ENCODE results near the gene ATP1A1. TPM values are rescaled to one million over a fixed set of nuclear protein-coding genes. Genes with fewer than 3 reads are reported as not detected.

The ATP1A1 gene
- total RNA-seq: 100 to 1,000 TPM; 203 to 204 TPM

DNA sequence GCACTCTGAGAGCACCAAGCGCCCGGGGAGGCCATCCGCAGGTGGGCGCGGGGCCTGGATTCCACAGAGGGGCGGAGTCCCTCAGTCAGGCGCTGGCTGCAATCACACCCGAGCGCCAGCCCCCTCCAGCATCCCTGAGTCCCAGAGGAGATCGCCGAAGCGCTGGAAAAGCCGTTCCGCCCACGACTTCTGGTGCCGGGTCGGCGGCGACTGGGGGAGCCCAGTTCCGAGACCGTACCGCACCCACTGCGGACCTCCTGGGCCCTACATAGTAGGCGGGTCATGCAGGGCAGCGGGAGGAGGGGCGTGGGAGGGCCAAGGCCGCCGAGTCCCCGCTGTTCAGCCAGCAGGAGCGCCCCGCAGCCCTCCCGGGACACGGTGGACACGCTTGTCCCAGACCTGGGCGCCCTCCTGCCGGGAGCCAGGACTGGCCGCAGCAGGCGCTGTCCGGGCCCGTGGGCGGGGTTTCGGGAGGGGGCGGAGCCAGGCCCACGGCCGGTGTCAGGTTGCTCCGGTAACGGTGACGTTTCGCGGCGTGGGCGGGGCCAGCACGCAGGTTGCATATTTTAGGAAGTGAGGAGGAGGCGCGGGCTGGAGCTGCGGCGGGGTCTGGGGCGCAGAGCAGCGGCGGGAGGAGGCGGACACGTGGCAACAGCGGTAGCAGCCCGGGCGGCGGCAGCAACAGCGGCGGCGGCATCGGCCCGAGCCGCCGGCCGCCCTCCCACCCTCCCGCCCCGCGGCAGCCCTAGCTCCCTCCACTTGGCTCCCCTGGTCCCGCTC is at the start of gene ATP1A1:
TSS of gene ATP1A1 (plus strand) at position 594 of the 780 bp plus-strand sequence. CDS start 268 bp downstream, outside the sequence.
- peak; percentile 98 for DNase-seq
- Mint-ChIP-seq H3K9me3 (ENCODE audit: insufficient read depth) (no peaks in the 10 kb centered on the region), H3K27ac (peak within 1 kb of the TSS; percentile 95), H3K36me3 (ENCODE audit: low read depth) (peaks cover 16% of the 10 kb centered on the region), H3K4me1 (ENCODE audit: low read depth) (peaks cover 42% of the 10 kb centered on the region), H3K4me3 (peak within 1 kb of the TSS; percentile 92), H3K27me3 (ENCODE audit: low read depth) (peaks cover 21% of the 10 kb centered on the region)
- POLR2A ChIA-PET: interaction anchor here (0.7 to 4.2 kb wide), 4 partner anchors 30 to 129 kb away, joined by 3 to 27 read pairs (median 5); no protein-coding TSS in a partner anchor
- CTCF ChIA-PET: interaction anchor here (0.8 to 1.9 kb wide), 4 partner anchors 48 to 233 kb away, joined by 3 to 6 read pairs (median 4); no protein-coding TSS in a partner anchor
- ATAC-seq: peak; percentile 71

GRCh38 chr1:116323491-116323890 is 49.6 kb upstream of the ATP1A1 start:
- peaks cover 59% of the 10 kb centered on the region for H3K4me1 Mint-ChIP-seq (ENCODE audit: low read depth)
- no peaks in the 10 kb centered on the region for H3K27me3 Mint-ChIP-seq (ENCODE audit: low read depth)
- POLR2A ChIA-PET: no interaction called here
- ATAC-seq (no peak), DNase-seq (no peak)
- peaks cover 2% of the 10 kb centered on the region for H3K36me3 Mint-ChIP-seq (ENCODE audit: low read depth)
- no peak overlapping the region for H3K27ac Mint-ChIP-seq
- H3K9me3 Mint-ChIP-seq (ENCODE audit: insufficient read depth): no peaks in the 10 kb centered on the region
- CTCF ChIA-PET: interaction anchor here (1.1 kb wide), 1 partner anchor 162 kb away, joined by 3 read pairs; no protein-coding TSS in a partner anchor
- H3K4me3 Mint-ChIP-seq: no peak overlapping the region

GRCh38 chr1:116324411-116324810 is 48.6 kb upstream of the ATP1A1 start:
- DNase-seq (no peak), ATAC-seq (no peak)
- peak overlapping the region; percentile 63 for H3K27ac Mint-ChIP-seq
- ChIA-PET CTCF (interaction anchor here (0.6 to 1.7 kb wide), 3 partner anchors 161 to 324 kb away, joined by 3 to 6 read pairs (median 5); no protein-coding TSS in a partner anchor), POLR2A (interaction anchor here (1.1 kb wide), 1 partner anchor 11 kb away, joined by 4 read pairs; no protein-coding TSS in a partner anchor)
- no peak overlapping the region for H3K4me3 Mint-ChIP-seq
- peaks cover 61% of the 10 kb centered on the region for H3K4me1 Mint-ChIP-seq (ENCODE audit: low read depth)
- no peaks in the 10 kb centered on the region for H3K9me3 Mint-ChIP-seq (ENCODE audit: insufficient read depth)
- H3K36me3 Mint-ChIP-seq (ENCODE audit: low read depth): peaks cover 2% of the 10 kb centered on the region
- no peaks in the 10 kb centered on the region for H3K27me3 Mint-ChIP-seq (ENCODE audit: low read depth)

- DNase-seq (no peak), ATAC-seq (no peak)
- Mint-ChIP-seq H3K27me3 (ENCODE audit: low read depth) (no peaks in the 10 kb centered on the region), H3K4me3 (no peak overlapping the region), H3K27ac (peak overlapping the region; percentile 63), H3K36me3 (ENCODE audit: low read depth) (peaks cover 2% of the 10 kb centered on the region), H3K4me1 (ENCODE audit: low read depth) (peaks cover 61% of the 10 kb centered on the region), H3K9me3 (ENCODE audit: insufficient read depth) (no peaks in the 10 kb centered on the region)
- ChIA-PET CTCF (interaction anchor here (1.4 to 1.7 kb wide), 2 partner anchors 161 to 186 kb away, joined by 5 to 6 read pairs; no protein-coding TSS in a partner anchor), POLR2A (interaction anchor here (1.1 kb wide), 1 partner anchor 10 kb away, joined by 4 read pairs; no protein-coding TSS in a partner anchor)
These were observed 47.9 kb upstream of the ATP1A1 start for GRCh38 chr1:116325104-116325503.

- Mint-ChIP-seq H3K4me3 (peak overlapping the region; percentile 46), H3K27ac (peak overlapping the region; percentile 95), H3K9me3 (ENCODE audit: insufficient read depth) (no peaks in the 10 kb centered on the region), H3K27me3 (ENCODE audit: low read depth) (no peaks in the 10 kb centered on the region), H3K36me3 (ENCODE audit: low read depth) (peaks cover 2% of the 10 kb centered on the region), H3K4me1 (ENCODE audit: low read depth) (peaks cover 58% of the 10 kb centered on the region)
- POLR2A ChIA-PET: interaction anchor here (0.9 kb wide), 1 partner anchor 8 kb away, joined by 3 read pairs; no protein-coding TSS in a partner anchor
- ATAC-seq (peak; percentile 88), DNase-seq (peak; percentile 63)
- CTCF ChIA-PET: interaction anchor here (0.9 to 1.7 kb wide), 4 partner anchors 9 to 173 kb away, joined by 3 to 5 read pairs (median 4); no protein-coding TSS in a partner anchor
These were observed 47.1 kb upstream of the ATP1A1 start for GRCh38 chr1:116325922-116326321.

GRCh38 chr1:116326486-116326885 is 46.6 kb upstream of the ATP1A1 start:
- DNase-seq (no peak), ATAC-seq (no peak)
- peaks cover 2% of the 10 kb centered on the region for H3K36me3 Mint-ChIP-seq (ENCODE audit: low read depth)
- peaks cover 53% of the 10 kb centered on the region for H3K4me1 Mint-ChIP-seq (ENCODE audit: low read depth)
- peak overlapping the region; percentile 46 for H3K4me3 Mint-ChIP-seq
- H3K27ac Mint-ChIP-seq: peak overlapping the region; percentile 95
- no peaks in the 10 kb centered on the region for H3K9me3 Mint-ChIP-seq (ENCODE audit: insufficient read depth)
- no peaks in the 10 kb centered on the region for H3K27me3 Mint-ChIP-seq (ENCODE audit: low read depth)
- POLR2A ChIA-PET: interaction anchor here (0.6 to 0.9 kb wide), 2 partner anchors 9 to 63 kb away, joined by 3 read pairs; no protein-coding TSS in a partner anchor
- CTCF ChIA-PET: interaction anchor here (0.9 to 1.3 kb wide), 3 partner anchors 8 to 173 kb away, joined by 3 to 4 read pairs (median 3); no protein-coding TSS in a partner anchor

DNA sequence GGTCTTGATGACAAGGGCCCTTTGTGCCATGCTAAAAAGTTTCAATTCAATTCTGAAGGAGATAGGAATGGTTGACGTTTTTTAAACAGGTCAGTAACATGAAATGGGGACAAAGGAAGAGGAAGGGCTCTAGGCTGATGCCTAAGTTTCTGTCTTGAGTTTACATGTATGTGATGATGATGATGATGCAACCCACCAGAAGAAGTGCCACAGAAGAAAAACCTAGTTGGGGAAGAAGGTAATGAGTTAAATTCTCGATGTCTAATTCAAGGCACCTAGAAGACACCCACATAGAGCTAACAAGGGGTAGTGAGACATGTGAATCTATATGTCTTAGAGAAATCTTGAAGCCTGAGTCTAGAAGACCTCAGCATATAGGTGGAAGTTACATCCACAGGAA is 44.4 kb upstream of the ATP1A1 start:
- ATAC-seq: no peak
- Mint-ChIP-seq H3K27me3 (ENCODE audit: low read depth) (no peaks in the 10 kb centered on the region), H3K36me3 (ENCODE audit: low read depth) (peaks cover 2% of the 10 kb centered on the region), H3K27ac (peak overlapping the region; percentile 15), H3K4me1 (ENCODE audit: low read depth) (peaks cover 37% of the 10 kb centered on the region), H3K9me3 (ENCODE audit: insufficient read depth) (no peaks in the 10 kb centered on the region), H3K4me3 (no peak overlapping the region)
- ChIA-PET CTCF (interaction anchor here (0.9 to 1.6 kb wide), 3 partner anchors 31 to 171 kb away, joined by 3 to 5 read pairs (median 4); no protein-coding TSS in a partner anchor), POLR2A (no interaction called here)
- DNase-seq: no peak

DNA sequence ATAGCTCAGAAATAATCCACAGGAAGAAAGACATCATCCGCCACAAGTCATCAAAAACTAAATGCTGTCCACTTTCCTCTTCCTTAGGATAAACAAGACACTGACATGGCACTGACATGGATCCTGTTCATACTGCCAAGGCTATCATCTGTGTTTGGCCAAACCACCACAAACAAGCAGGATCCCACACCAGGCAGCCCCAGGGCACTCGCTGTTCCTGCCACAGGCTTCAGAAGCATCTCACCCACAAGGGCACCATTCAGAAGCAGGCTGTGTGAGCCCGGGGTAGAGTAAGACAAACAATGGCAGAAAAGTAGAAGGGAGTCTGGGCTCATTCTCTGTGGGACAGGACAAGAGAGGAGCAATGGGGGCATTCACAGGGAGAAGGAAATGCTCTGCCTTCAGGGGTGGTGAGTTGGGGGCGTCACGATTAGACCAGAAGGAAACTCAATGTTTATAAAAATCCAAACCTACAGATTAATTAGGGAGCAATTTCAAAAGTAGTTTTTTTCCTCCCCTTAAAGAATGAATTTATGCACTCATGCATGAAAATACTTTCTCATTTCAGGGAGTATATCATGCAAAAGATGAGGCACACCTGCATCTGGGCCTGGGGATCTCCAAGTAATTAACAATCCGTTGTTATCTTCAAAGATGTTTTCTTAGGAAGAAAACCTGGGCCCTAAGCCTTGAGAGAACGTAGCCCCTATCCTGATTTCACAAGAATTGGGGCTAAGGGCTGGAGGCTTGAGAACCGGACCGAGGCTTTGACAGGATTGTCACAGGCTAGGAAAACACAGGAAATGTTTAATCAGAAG is 43.3 kb upstream of the ATP1A1 start:
- Mint-ChIP-seq H3K4me1 (ENCODE audit: low read depth) (peaks cover 36% of the 10 kb centered on the region), H3K27ac (no peak overlapping the region), H3K36me3 (ENCODE audit: low read depth) (peaks cover 2% of the 10 kb centered on the region), H3K27me3 (ENCODE audit: low read depth) (no peaks in the 10 kb centered on the region), H3K4me3 (no peak overlapping the region), H3K9me3 (ENCODE audit: insufficient read depth) (no peaks in the 10 kb centered on the region)
- POLR2A ChIA-PET: no interaction called here
- no peak for ATAC-seq
- DNase-seq: no peak
- CTCF ChIA-PET: no interaction called here

- Mint-ChIP-seq H3K4me1 (ENCODE audit: low read depth) (peaks cover 35% of the 10 kb centered on the region), H3K4me3 (no peak overlapping the region), H3K36me3 (ENCODE audit: low read depth) (no peaks in the 10 kb centered on the region), H3K27me3 (ENCODE audit: low read depth) (no peaks in the 10 kb centered on the region), H3K9me3 (ENCODE audit: insufficient read depth) (no peaks in the 10 kb centered on the region), H3K27ac (no peak overlapping the region)
- ChIA-PET POLR2A (no interaction called here), CTCF (no interaction called here)
- DNase-seq (no peak), ATAC-seq (no peak)
These were observed 42.7 kb upstream of the ATP1A1 start for GRCh38 chr1:116330342-116330652.

DNA sequence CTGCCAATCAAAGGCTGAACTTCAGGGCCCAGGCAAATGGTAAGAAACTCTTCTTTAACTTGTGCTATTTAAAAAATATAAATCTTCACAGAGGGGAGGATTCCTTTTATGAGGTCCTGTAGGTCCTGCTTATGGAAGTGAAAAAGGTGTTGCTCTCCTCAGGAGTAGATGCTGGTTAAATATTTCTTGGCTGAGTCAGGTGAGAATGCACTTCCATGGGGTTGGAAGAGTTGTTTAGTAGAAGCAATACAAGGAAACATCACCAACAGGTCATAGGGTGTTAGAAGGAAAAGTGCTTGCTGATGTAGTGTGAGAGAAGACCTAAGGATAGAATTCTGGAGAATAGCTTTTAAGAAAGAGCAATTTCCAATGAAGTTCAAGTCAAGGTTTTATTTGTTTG is 42.2 kb upstream of the ATP1A1 start:
- POLR2A ChIA-PET: no interaction called here
- no peaks in the 10 kb centered on the region for H3K27me3 Mint-ChIP-seq (ENCODE audit: low read depth)
- H3K27ac Mint-ChIP-seq: no peak overlapping the region
- H3K36me3 Mint-ChIP-seq (ENCODE audit: low read depth): no peaks in the 10 kb centered on the region
- no peak for DNase-seq
- no peaks in the 10 kb centered on the region for H3K9me3 Mint-ChIP-seq (ENCODE audit: insufficient read depth)
- H3K4me3 Mint-ChIP-seq: no peak overlapping the region
- no peak for ATAC-seq
- H3K4me1 Mint-ChIP-seq (ENCODE audit: low read depth): peaks cover 30% of the 10 kb centered on the region
- CTCF ChIA-PET: no interaction called here

DNA sequence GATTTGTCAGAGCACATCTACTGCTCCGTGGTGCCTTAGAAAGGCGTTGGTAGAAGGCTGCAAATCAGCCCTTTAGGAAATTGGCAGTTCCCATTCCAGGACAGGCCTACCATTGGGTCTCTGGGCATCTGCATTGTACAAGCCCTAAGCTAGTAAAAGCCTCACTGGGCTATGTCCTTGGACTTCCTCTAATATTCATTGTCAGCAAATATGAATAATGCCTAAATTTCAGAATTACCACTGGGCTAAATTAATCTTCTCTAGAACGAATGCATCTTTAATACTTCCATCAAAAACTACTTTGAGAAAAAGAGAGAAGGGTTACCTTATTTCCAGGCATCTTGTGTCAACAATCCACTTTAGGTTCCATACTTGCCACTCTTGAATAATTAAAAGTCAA is 41.5 kb upstream of the ATP1A1 start:
- Mint-ChIP-seq H3K9me3 (ENCODE audit: insufficient read depth) (no peaks in the 10 kb centered on the region), H3K4me1 (ENCODE audit: low read depth) (peaks cover 23% of the 10 kb centered on the region), H3K4me3 (no peak overlapping the region), H3K27me3 (ENCODE audit: low read depth) (no peaks in the 10 kb centered on the region), H3K36me3 (ENCODE audit: low read depth) (no peaks in the 10 kb centered on the region), H3K27ac (no peak overlapping the region)
- POLR2A ChIA-PET: interaction anchor here (0.7 kb wide), 1 partner anchor 26 kb away, joined by 3 read pairs; no protein-coding TSS in a partner anchor
- ATAC-seq (no peak), DNase-seq (no peak)
- CTCF ChIA-PET: no interaction called here

Data from activated CD8-positive, alpha-beta T cell treated with anti-CD3 and anti-CD28 coated beads, Interleukin-2, amount 10 ng/mL, durations not matched to agents 7 days and 5 days (primary cell).